ENCODE results near the gene CLDN18.

GRCh38 chr3:138009476-138010272 is at the start of gene CLDN18:
- TF ChIP-seq MAX (CRISPR knock-in tag; IDR thresholded peaks at IDR 0.05) (no peak; the same call in 1 of the 2 replicates), CTCF (IDR thresholded peaks at IDR 0.05) (no peak), SP1 (CRISPR knock-in tag; conservative IDR thresholded peaks at IDR 0.05) (no peak), CREM (CRISPR knock-in tag; IDR thresholded peaks at IDR 0.05) (no peak), TEAD4 (CRISPR knock-in tag; IDR thresholded peaks at IDR 0.05) (no peak), ZBTB21 (CRISPR knock-in tag; IDR thresholded peaks at IDR 0.05; ENCODE audit: borderline replicate concordance) (no peak), TCF7 (CRISPR knock-in tag; IDR thresholded peaks at IDR 0.05; ENCODE audit: low read depth) (no peak), ZNF512 (CRISPR knock-in tag; IDR thresholded peaks at IDR 0.05; ENCODE audit: borderline replicate concordance) (no peak), ETV6 (CRISPR knock-in tag; IDR thresholded peaks at IDR 0.05) (no peak)
